Daoy (cell line): ENCODE data around the gene NHERF2. TPM values are rescaled to one million over a fixed set of nuclear protein-coding genes. Genes with fewer than 3 reads are reported as not detected.

Source experiments
- DNase-seq: peaks from one replicate; pipeline ENCODE4 v3.0.0-alpha.2; 2015; ENCODE audit warnings: low read depth
- total RNA-seq: library from RNA; depleted of rRNA; stranded (reverse); fragments of >200 nt; shearing (Covaris generic); gene quantifications from 2 replicates; pipeline ENCODE4 v1.2.3, GENCODE V29; 2014

NHERF2 gene
- total RNA-seq, 1 experiment from 2014 or later: 41.8 TPM

GRCh38 chr16:2060346-2060745 lies 33.6 kb downstream of the NHERF2 start:
- DNase-seq: no peak

- no peak for DNase-seq
These were observed 34.3 kb downstream of the NHERF2 start for GRCh38 chr16:2061023-2061422.

- no peak for DNase-seq
These were observed 34.8 kb downstream of the NHERF2 start for GRCh38 chr16:2061526-2061925.

GRCh38 chr16:2062801-2063200 lies 36.1 kb downstream of the NHERF2 start:
- DNase-seq: no peak

GRCh38 chr16:2063861-2064260 lies 37.2 kb downstream of the NHERF2 start:
- no peak for DNase-seq

GRCh38 chr16:2064368-2064945 lies 37.8 kb downstream of the NHERF2 start:
- DNase-seq: no peak

GRCh38 chr16:2066139-2066538 lies 39.4 kb downstream of the NHERF2 start:
- DNase-seq: no peak

GRCh38 chr16:2070576-2071453 lies 44.1 kb downstream of the NHERF2 start:
- DNase-seq: no peak

GRCh38 chr16:2071454-2072202 lies 44.9 kb downstream of the NHERF2 start:
- no peak for DNase-seq

- no peak for DNase-seq
These were observed 46.2 kb downstream of the NHERF2 start for GRCh38 chr16:2072926-2073325.

- no peak for DNase-seq
These were observed 47.4 kb downstream of the NHERF2 start for GRCh38 chr16:2074071-2074470.

GRCh38 chr16:2075631-2076030 lies 48.9 kb downstream of the NHERF2 start:
- DNase-seq: no peak

GRCh38 chr16:2076072-2076865 lies 49.6 kb downstream of the NHERF2 start:
- no peak for DNase-seq

- DNase-seq: no peak
These were observed 50.3 kb downstream of the NHERF2 start for GRCh38 chr16:2077016-2077415.

- DNase-seq: no peak
These were observed 51.0 kb downstream of the NHERF2 start for GRCh38 chr16:2077696-2078095.

GRCh38 chr16:2078096-2078495 lies 51.4 kb downstream of the NHERF2 start:
- DNase-seq: no peak

- no peak for DNase-seq
These were observed 52.0 kb downstream of the NHERF2 start for GRCh38 chr16:2078691-2079090.

GRCh38 chr16:2079311-2079800 lies 52.7 kb downstream of the NHERF2 start:
- no peak for DNase-seq

- no peak for DNase-seq
These were observed 53.3 kb downstream of the NHERF2 start for GRCh38 chr16:2079991-2080390.

- no peak for DNase-seq
These were observed 54.7 kb downstream of the NHERF2 start for GRCh38 chr16:2081201-2082084.
